ENCODE measurements around the gene CMTM4.
A peak's percentile ranks its signal among the peaks of the same experiment; 100 is the strongest.

The CMTM4 gene

DNA sequence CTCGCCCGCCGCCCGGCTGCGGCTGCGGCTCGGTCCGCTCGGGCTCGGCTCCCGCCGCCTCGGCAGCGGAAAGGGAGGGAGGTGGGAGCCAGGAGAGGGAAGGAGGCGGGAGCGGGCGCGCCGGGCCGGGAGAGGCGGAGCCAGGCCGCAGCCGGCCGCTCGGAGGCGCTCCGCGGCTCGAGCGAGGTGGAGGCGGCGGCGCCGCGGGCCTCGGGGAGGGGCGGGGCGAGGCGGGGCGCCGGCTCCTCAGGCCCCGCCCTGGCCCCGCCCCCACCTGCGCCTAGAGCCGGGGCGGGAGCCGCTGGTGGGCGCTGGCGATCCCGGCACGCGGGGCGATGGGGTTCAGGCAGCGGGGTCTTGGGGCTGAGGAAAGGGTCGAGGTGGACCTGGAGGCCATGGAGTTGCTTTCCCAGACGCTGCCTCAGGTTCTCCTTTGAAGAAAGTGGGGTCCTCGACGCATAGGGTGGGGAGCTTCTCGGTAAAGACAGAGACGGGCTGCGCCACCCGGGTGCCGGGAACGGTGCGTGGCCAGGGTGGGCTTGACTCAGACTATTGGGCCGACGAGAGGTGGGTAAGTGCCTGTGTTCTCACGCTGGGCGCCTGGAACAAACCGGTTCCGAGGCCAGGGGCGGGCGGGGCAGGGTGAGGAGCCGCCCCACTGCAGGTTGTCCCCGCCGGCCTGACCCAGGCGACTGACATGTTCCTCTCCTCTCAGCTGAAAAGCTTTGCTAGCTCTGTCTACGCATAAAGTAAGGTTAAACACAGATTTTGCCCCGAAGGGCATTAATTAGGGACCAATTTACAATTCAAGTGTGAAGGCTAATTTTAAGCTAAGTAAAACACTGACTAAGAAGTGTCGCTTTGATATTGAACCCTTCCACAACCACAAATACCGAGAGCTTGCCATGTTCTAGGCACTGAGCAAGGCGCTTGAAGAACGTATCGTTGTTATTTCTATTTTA lies at the start of gene CMTM4:
TSS of gene CMTM4 (minus strand) at position 75 of the 962 bp plus-strand sequence. CDS start 218 bp downstream, outside the sequence.
- DNase-seq (ENCODE audit: low read depth) = peak; percentile 70

DNA sequence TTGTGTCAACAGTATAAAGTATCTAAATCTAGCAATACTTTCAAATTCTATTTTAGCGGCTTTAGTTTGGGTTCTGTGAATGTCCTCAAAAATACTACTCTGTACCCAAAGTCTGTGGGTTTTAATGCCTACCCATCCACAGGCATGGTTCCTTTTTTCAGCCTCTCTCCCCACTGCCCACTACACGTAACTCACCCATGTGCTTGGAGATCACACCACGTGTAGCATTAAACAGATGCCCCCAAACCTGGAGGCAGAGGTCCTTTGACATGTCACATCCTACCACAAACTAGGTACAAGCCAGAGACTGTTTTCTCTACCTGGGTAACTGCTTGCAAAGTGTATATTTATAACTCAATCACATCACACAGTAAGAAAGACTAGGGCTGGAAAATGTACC lies 49.5 kb upstream of the CMTM4 start:
- no peak for DNase-seq (ENCODE audit: low read depth)

DNA sequence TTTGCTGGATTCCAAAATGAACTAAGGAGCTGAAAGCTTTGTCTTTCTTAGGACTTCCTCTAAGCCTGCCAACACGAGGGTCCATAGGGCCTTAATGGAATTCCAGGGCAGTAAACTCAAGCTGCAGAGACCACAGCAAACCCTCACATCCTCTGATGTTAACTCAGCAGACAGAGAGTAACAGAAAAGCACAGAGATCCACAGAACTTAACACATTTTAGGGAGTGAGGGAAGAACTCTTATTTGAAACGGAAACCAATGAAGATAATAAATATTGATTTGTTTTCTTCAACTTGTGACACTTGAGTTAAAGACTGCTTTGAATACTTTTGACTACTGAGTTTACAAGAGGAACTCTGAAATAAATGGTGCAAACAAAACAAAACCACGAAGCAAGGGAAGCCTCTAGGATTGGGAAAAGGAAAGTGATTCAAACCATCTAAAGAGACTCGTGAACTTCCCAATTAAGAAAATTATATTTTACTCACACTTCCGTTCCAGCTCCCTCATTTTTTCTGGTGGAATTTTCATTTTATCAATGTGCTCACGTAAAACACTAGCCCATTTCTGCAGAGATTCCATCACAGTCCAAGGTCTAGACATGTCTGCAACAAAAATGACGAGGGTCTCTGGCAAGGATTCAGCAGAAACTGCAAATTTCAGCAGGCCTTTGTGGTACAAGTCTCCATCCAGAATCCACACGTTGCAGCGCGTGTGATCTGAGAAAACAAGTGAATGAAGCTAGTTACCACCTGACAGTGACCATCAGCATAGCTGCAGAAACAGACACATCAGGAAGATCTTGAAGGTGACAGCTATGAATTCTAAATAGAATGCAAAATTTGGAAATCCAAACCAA lies 45.6 kb upstream of the CMTM4 start:
- DNase-seq (ENCODE audit: low read depth) = no peak

DNA sequence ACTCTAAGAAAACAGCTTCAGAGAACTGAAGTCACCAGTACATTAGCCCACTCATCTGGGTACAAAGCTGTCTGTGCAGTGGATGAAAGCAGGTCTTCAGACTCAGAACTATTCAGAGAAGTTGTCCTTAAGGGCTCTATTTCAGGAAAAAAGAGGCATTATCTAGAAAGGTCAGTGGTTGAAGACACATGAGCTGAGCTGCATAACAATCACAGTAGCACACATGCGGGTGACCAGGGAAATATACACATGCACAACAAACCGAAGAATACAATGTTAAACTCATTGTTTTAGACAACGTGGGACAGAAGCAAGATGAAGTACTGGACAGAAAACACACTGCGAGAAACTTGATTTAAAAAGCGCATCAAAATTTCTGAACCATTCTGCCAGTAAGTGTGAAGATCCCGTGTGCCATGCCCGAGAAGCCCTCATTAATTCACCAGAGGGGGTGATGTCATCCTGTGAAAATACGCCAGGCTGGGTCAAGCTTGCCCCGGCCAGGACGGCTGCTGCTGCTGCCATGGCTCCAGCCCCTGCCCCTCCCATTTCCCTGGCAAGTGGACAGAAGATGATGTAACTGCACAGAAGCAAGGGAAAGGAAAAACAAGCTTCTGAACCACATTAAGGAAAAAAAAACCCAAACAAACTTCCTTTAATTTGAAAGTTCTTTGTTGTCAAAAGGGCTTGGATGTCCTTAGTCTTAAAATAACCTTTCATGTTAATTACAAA lies 44.8 kb upstream of the CMTM4 start:
- no peak for DNase-seq (ENCODE audit: low read depth)

DNA sequence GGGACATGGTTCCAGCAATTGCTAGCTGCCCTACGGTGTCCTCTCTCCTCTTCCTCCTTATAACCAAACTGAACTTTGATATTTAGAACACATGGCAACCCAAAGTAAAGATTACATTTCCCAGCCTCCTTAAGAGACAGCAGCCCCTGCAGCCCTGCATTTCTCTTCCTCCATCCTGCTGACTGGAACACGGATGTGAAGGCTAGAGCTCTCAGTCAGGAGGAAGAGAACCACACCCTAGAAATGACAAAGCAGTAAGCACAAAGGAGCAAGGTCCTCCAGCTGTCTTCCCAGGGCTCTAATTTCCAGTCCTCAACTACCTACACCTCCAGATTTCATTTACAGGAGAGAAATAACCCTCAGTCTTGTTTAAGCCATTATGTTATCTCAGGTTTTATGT lies 44.0 kb upstream of the CMTM4 start:
- no peak for DNase-seq (ENCODE audit: low read depth)

DNA sequence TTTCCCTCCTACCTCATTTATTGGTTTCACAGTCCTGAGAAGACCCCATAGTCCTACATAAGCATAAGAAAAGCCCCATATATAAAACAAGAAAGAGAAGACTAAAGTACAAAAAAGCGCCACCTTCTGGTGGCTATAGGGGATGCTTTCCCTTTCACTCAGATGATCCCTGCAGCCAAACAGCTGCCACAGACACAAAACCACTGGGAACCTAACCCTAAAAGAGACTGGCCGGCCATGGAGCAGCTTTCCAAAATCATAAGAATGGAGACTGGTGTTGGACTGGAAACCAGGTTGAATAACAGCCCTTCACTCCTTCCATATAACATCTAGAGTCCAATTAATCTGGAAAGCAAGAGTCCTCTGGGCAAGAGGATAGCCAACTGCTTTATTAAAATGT lies 43.5 kb upstream of the CMTM4 start:
- DNase-seq (ENCODE audit: low read depth) = no peak

DNA sequence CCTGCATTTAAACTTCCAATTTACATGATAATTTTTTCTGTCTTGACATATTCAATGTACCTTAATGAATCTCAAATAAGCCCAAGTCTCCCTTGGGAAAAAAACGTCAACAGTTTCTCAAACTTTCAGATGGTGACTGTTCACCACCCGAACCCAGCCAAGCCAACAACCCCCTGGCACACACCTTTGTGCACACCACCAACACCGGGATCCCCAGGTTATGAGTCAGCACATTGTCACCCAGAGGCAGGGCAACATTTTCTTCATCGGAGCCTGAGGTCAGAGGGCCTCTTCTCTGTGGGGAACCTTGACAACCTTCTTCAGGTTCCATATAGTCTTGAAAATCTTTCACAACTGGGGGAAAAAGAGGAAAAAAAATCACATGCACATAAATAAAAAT lies 39.3 kb upstream of the CMTM4 start:
- DNase-seq (ENCODE audit: low read depth) = no peak

DNA sequence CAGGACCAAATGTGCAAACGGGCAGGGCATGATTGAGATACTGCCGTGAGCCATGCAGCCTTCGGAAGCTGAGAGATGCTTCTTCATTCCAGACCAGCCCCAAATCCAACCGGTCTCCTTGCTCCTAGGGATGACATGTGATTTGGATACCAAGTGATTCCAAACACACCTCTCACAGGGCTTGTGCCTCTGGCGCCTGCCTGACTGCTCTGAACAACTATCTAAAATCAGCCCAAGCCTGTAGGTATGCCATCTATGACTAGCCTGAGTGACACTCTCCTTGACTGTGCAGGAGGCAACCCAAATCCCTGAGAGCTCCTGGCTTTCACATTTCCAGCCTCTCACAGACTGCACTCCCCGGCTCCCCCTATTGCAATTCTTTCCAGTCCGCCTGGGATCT lies 34.6 kb upstream of the CMTM4 start:
- DNase-seq (ENCODE audit: low read depth) = no peak

DNA sequence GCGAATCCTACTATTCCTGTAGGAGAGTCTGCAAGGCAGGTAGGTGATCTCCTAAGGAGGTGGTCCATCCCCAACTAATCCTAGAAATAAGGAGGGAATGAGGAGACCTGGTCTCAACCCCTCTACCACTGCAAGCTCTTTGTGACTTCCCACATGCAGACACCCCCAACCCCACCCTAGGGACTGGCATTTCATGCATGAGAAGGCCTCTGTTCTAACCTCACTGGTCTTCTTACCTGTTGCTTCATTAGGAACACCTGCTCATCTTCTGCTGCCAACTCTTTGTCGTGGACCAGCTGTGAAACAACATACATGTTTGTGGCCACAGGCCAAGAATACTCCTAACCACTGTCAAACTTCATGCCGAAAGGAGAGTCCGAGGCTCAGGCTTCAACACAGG lies 32.3 kb upstream of the CMTM4 start:
- DNase-seq (ENCODE audit: low read depth) = no peak

DNA sequence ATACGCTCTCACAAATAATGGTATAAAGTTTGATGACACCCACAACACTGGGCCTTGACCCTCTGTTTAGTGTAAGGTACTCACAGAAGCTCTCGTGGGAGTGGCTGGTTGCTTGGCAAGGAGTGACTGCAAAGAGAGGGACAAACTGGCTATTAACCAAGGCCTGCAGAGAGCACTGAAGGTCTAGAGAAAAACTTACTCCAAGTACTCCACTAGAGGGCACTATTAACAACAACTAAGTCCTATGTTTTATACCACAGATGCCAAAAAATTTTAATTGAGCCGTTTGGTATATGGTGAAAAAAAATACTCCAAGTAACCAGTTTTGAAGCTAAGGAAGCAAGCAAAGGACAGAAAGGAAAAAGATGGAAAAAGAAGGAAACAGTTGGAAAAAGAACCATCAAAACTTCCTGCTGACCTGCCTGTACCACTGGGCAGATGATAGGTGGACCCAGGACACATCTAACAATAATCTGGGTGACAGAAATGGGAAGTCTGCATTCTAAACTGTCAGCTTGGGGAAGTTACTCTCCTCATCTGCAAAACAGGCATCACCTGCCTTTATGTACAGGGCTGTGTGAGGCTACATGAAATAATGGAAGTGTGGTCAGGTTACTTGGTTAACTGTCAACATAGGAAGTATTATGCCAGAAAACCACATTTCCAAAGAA lies 31.7 kb upstream of the CMTM4 start:
- no peak for DNase-seq (ENCODE audit: low read depth)

DNA sequence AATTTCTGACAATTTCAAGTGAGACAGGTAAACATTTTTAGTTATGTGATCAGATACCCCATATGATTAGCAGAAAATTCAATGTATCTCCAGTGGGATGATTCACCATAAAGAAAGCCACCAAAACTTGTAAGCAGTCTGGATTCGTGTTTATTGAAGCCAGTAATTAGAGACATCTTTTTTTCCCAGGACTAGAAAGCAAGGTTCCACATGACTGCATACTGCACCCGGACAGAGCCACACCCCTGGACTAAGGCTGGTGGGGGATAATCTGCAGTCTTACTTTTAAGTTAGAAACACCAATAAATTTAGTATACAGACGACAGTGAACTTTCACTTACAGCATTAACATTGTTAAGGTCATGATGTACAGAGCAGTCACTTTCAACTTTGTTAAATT lies 24.2 kb upstream of the CMTM4 start:
- DNase-seq (ENCODE audit: low read depth) = no peak

DNA sequence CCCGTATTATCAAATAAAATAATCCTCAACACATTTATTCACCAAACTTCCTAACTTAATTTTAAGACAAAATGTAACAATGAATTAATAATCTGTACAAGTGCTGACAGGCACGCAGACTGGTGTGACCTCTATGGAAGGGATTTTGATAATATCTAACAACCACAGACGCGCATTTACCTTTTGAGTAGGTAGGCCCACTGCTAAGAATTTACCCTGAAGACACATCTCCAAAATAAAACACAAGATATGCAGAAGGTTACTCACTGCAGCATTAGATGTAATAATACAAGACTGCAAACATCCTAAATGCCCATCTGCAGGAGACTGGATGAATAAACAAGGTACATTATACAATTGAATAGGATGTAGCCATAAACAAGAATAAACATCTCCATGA lies 22.7 kb upstream of the CMTM4 start:
- DNase-seq (ENCODE audit: low read depth) = no peak

DNA sequence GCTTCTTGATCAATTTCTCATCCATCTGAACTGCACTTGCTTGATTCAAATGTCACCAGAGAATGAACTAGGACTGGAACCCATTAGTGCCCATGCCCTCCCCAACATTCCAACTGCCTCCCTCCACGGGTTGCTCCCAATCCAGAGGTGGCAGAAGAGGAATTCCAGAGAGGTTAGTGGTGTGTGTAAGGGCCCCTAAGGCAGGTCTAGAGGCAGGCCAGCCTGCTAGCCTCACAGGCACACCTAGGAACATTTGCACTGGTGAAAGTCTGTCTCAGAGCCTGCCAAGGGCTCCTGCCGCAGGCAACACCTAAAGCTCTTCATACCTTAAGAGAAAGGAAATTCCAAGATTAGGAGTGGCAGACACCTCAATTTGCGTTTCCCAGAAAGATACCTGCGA lies 21.2 kb upstream of the CMTM4 start:
- DNase-seq (ENCODE audit: low read depth) = no peak

DNA sequence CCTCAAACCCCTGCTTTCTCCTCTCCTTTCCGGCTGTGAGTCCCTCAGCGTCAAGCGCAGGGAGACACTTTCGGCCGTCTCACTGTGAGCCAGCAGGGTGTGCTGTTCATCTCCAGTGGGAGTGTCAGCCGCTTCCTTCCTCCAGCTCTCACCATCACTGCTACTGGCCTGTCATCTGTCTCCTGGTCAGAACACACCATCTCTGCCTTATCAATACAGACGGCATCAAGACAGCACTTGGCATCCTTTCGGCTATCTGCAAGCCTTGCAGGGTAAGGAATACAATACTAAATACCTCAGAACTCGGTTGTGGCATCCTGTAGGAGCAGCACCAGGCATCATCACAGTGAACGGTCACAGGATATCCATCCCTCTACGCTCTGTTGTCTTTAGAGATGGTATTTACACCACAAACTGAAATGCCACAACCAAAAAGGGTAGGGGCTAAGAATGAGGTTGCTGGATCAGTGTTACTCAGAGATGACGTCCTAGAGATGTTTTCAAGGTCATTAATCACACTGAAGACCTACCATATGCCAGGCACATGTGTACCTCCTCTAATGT lies 20.7 kb upstream of the CMTM4 start:
- no peak for DNase-seq (ENCODE audit: low read depth)

DNA sequence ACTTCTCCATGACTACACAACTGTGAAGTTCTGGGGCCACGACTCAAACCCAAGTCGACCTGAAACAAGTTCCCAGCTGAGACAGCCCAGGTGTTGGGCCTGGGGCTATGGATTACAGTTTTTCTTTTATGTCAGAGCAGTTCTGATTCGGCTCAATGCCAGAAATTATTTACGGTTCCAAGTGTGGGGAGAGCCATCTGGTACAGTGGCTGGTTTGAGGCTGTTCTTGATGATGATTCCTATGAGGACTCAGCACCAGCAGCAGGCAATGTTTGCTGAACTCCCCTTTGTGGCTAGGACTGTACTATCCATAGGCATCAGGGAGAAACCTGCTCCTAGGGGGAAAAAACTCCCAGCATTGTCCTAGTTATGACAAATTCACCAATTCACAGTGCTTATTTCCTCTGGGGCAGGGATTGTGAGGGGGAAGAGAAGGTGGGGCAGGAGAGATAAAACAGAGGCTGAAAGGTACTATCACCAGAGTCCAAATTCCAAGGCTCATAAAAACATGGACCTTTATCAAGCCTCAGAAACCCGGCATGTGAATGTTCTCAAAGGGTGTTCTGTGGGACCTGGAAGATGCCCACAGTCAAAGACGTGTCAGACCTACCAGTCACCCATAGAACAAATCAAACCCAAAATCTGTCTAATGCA lies 18.2 kb upstream of the CMTM4 start:
- DNase-seq (ENCODE audit: low read depth) = no peak

DNA sequence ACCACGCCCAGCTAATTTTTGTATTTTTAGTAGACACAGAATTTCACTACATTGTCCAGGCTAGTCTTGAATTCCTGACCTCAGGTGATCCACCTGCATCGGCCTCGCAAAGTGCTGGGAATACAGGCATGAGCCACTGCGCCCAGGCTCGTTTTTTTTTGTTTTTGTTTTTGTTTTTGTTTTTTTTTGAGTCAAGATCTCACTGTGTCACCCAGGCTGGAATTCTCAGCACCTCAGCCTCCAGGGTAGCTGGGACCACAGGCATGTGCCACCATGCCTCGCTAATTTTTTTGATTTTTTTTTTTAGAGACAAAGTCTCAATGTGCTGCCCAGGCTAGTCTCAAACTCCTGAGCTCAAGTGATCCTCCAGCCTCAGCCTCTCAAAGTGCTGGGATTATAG lies 17.5 kb upstream of the CMTM4 start:
- no peak for DNase-seq (ENCODE audit: low read depth)

DNA sequence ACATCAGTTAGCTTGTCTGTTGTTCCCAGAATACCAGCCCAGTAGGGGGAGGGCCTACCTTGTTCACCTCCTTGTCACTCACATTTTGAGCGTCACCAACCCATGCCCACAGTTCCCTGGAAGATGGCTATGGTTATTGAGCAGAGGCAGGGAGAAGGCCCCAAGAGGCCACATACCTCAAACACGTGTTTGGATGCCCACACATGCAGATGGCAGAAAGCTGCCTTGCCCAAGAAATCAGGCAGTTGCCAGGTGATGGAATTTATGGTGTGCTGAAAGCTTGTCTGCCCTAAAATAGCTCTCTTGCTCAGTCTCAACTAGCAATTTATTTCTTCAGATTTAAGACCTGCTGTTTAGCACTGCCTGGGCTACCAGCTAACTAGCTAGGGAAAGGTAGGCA lies 16.5 kb upstream of the CMTM4 start:
- no peak for DNase-seq (ENCODE audit: low read depth)

DNA sequence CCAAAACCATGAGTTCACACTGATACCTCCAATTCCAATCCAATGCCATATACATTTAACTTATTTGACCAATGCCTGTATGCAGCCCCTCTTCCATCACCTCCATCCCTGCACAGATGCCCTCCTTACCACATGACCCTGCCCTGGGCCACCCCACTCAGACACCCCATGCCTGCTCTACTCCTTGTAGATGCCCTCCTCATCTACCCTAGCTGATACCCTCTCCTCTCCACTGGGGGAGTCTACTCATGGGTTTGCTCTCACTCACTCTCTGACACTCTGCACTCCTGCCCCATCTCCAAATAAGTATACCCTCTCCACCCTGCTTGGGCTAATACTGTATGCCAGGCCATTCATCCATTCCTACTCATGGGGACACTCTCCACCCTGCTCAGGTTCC lies 16.0 kb upstream of the CMTM4 start:
- no peak for DNase-seq (ENCODE audit: low read depth)

DNA sequence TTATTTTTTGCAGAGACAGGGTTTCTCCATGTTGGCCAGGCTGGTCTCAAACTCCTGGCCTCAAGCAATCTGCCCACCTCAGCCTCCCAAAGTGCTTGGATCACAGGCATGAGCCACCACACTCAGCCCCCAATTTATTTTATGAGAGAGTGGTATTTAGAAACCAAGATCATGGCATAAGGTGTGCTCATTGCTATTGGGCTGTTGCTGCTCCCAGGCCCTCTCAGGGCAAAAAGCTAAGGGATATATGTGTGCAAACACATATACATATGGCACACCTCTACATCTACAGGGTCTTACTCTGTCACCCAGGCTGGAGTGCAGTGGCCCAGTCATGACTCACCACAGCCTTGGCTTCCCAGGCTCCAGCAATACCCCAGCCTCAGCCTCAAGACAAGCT lies 15.0 kb upstream of the CMTM4 start:
- no peak for DNase-seq (ENCODE audit: low read depth)

DNA sequence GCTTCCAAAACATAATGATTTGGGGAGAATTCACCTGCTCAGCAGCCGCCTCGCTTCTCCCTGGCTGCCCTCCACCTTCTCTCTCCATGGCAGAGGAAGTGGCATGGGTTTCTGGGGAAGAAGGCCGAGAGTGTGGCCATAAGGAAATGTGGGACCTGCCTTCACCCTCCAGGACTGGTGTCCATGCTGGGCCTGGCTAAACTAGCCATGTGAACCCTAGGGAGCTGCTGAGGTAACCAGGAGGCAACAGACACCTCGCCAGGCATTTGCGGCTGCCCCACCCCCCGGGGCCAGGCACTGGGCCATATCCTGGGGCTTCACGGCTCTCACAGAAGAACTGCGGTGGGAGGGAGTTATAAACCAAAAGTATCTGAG lies 9.9 kb upstream of the CMTM4 start:
- DNase-seq (ENCODE audit: low read depth) = no peak

All from activated T-cell treated with anti-CD3 and anti-CD28 coated beads for 1 hour (primary cell).